ENCODE measurements around the gene FZD4. TPM values are rescaled to one million over a fixed set of nuclear protein-coding genes. Genes with fewer than 3 reads are reported as not detected.
A peak's percentile ranks its signal among the peaks of the same experiment; 100 is the strongest.
"Not testable (repeated sequence)": the region's sequence is repeated elsewhere in the genome, so short reads cannot be mapped to it uniquely, and the experiment has no call there.

FZD4 gene
- total RNA-seq (17.6 and 18.9 TPM in 2 replicates), polyA plus RNA-seq (6.8 and 7.7 TPM in 2 replicates)

GRCh38 chr11:86955361-86956120 is at the start of gene FZD4:
TSS of gene FZD4 (minus strand) at chr11:86955395. CDS start at chr11:86955085, 310 bp downstream.
- peaks cover 5% of the 10 kb centered on the region for H4K20me1 ChIP-seq (ENCODE audit: insufficient read depth, poor library complexity, severe bottlenecking)
- DNase-seq (ENCODE audit: low spot score): peak; percentile 97
- H3K4me1 ChIP-seq (ENCODE audit: insufficient read depth): peaks cover 39% of the 10 kb centered on the region
- H3K4me3 ChIP-seq: peak within 1 kb of the TSS; percentile 79
- H3K4me2 ChIP-seq: peak within 1 kb of the TSS; percentile 95
- TF ChIP-seq EZH2 (IDR thresholded peaks at IDR 0.05; ENCODE audit: borderline replicate concordance) (no peak), CTCF (IDR thresholded peaks at IDR 0.05; ENCODE audit: poor library complexity) (peak; percentile 33), EZH2phosphoT487 (IDR thresholded peaks at IDR 0.05; ENCODE audit: low read depth, severe bottlenecking, unreplicated experiment) (no peak)
- H2AFZ ChIP-seq: peak within 1 kb of the TSS; percentile 60
- peaks cover 35% of the 10 kb centered on the region for H3K79me2 ChIP-seq
- H3K36me3 ChIP-seq (replicated peaks; ENCODE audit: insufficient read depth, low read depth): no peaks in the 10 kb centered on the region
- H3K27ac ChIP-seq: peak within 1 kb of the TSS; percentile 95
- under 1% methylated on average over 31 of the region's 64 CpGs for WGBS (ENCODE audit: low lambda C conversion rate, missing lambda C conversion rate)
- no peaks in the 10 kb centered on the region for H3K9me2 ChIP-seq (replicated peaks; ENCODE audit: insufficient read depth)
- no peaks in the 10 kb centered on the region for H3K27me3 ChIP-seq
- no peaks in the 10 kb centered on the region for H3K9me3 ChIP-seq (ENCODE audit: low read depth)

GRCh38 chr11:87004281-87004680 is 49.1 kb upstream of the FZD4 start:
- H3K9me2 ChIP-seq (replicated peaks; ENCODE audit: insufficient read depth); DNase-seq (ENCODE audit: low spot score); H3K79me2 ChIP-seq; H3K4me1 ChIP-seq (ENCODE audit: insufficient read depth); H3K36me3 ChIP-seq (replicated peaks; ENCODE audit: insufficient read depth, low read depth); H2AFZ ChIP-seq; H3K4me2 ChIP-seq; H3K9me3 ChIP-seq (ENCODE audit: low read depth); H3K27me3 ChIP-seq; H4K20me1 ChIP-seq (ENCODE audit: insufficient read depth, poor library complexity, severe bottlenecking); H3K4me3 ChIP-seq; H3K27ac ChIP-seq: not testable (repeated sequence)
- WGBS (ENCODE audit: low lambda C conversion rate, missing lambda C conversion rate): 98% methylated on average over 4 of the region's 4 CpGs

- Histone ChIP-seq H3K27ac (no peak overlapping the region), H4K20me1 (ENCODE audit: insufficient read depth, poor library complexity, severe bottlenecking) (no peaks in the 10 kb centered on the region), H3K4me2 (no peak overlapping the region), H3K4me3 (no peak overlapping the region), H3K27me3 (no peaks in the 10 kb centered on the region), H3K9me3 (ENCODE audit: low read depth) (no peaks in the 10 kb centered on the region), H3K36me3 (replicated peaks; ENCODE audit: insufficient read depth, low read depth) (no peaks in the 10 kb centered on the region), H3K4me1 (ENCODE audit: insufficient read depth) (peaks cover 14% of the 10 kb centered on the region), H3K9me2 (replicated peaks; ENCODE audit: insufficient read depth) (no peaks in the 10 kb centered on the region), H3K79me2 (no peaks in the 10 kb centered on the region), H2AFZ (no peak overlapping the region)
- TF ChIP-seq CTCF (IDR thresholded peaks at IDR 0.05; ENCODE audit: poor library complexity) (no peak), EZH2 (IDR thresholded peaks at IDR 0.05; ENCODE audit: borderline replicate concordance) (no peak), EZH2phosphoT487 (IDR thresholded peaks at IDR 0.05; ENCODE audit: low read depth, severe bottlenecking, unreplicated experiment) (no peak)
- no peak for DNase-seq (ENCODE audit: low spot score)
- WGBS (ENCODE audit: low lambda C conversion rate, missing lambda C conversion rate): 96% methylated on average over 1 of the region's 1 CpG
Observed at GRCh38 chr11:87002918-87003317, 47.7 kb upstream of the FZD4 start.

- peak; percentile 56 for DNase-seq (ENCODE audit: low spot score)
- no peaks in the 10 kb centered on the region for H4K20me1 ChIP-seq (ENCODE audit: insufficient read depth, poor library complexity, severe bottlenecking)
- H3K9me2 ChIP-seq (replicated peaks; ENCODE audit: insufficient read depth): no peaks in the 10 kb centered on the region
- no peaks in the 10 kb centered on the region for H3K27me3 ChIP-seq
- no peak overlapping the region for H3K4me3 ChIP-seq
- H3K4me2 ChIP-seq: peak overlapping the region; percentile 8
- no peak overlapping the region for H2AFZ ChIP-seq
- peak overlapping the region; percentile 85 for H3K27ac ChIP-seq
- WGBS (ENCODE audit: low lambda C conversion rate, missing lambda C conversion rate): 43% methylated on average over 5 of the region's 5 CpGs
- H3K9me3 ChIP-seq (ENCODE audit: low read depth): no peaks in the 10 kb centered on the region
- TF ChIP-seq EZH2 (IDR thresholded peaks at IDR 0.05; ENCODE audit: borderline replicate concordance): no peak
- no peak for TF ChIP-seq EZH2phosphoT487 (IDR thresholded peaks at IDR 0.05; ENCODE audit: low read depth, severe bottlenecking, unreplicated experiment)
- no peak for TF ChIP-seq CTCF (IDR thresholded peaks at IDR 0.05; ENCODE audit: poor library complexity)
- H3K36me3 ChIP-seq (replicated peaks; ENCODE audit: insufficient read depth, low read depth): no peaks in the 10 kb centered on the region
- peaks cover 14% of the 10 kb centered on the region for H3K4me1 ChIP-seq (ENCODE audit: insufficient read depth)
- H3K79me2 ChIP-seq: no peaks in the 10 kb centered on the region
Observed at GRCh38 chr11:86999859-87000753, 44.9 kb upstream of the FZD4 start.
